Measurements from ENCODE around the gene EEF1G.
"Not testable (repeated sequence)": the region's sequence is repeated elsewhere in the genome, so short reads cannot be mapped to it uniquely, and the experiment has no call there.

Gene EEF1G

DNA sequence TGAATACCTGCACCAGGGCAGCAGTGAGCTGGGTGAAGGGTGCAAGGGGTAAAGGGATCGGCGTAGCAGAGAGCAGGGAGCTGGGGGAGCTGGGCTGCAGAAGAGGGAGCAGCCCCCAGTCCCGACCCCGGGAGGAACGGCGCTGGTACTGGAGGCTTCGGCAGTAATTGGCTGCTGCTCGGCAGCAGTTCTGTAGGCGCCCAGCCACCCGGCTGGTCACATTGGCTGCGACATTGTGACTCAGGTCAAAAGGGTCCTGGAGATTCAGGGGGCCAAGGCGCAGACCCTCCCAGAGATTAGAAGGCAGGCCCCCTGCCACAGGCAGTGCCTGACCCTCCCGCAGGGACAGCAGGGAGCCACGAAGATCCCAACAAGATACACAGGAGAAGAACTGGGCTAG lies 2.1 kb upstream of the EEF1G start:
- DNase-seq = no peak

DNA sequence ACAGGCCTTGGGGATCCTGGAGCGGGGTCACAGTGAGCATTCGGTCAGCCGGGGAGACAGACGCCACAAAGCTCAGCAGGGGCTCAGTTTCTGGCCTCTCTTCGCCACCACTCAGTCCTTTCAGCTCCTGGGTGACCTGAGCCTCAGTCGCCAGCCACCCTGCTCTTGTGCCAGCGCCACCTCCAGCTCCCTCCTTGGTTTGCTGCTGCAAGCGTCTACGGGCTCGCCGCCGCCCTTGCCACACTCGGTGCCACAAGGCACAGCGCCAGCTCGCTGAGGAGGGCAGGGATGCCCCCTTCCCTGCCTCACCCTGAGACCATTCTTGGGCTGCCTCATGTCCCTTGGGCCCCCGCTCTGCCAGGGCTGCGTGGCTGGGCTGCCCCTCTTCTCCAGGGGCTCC lies 1.5 kb upstream of the EEF1G start:
- no peak for DNase-seq

DNA sequence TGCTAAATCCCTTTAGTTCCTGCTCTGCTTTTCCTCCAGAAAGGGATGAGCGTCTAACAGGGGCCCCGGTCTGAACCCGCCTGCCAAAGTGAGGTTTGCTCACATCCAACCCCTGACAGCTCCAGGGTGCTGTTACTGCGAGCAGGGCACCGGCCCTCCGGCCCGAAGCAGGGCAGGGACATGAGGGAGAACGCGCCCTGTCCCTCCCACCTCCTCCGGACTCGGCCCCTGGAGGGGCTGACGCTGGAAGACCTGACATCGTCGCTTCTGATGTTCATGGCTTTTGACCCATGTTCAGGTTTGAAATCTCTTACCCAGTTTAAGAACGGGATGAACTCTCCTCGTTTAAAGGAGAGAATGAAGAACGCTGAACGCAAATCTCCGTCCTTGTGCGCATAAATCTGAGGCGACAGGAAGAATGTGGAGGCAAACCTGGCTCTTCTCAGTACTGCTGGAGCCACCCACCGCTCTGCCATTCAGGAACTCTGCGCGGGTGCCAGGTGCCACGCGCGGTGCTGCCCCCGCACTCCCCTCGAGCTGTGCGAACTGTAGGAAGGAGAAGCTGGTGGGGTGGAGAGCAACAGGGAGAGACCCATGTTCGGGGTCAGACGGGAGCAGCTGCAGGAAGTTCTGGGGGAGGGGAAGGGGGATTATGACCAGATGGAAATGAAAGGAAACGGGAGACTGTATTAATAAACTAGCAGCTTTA lies 826 bp upstream of the EEF1G start:
- DNase-seq = peak; percentile 47

- DNase-seq = peak; percentile 69
Observed at GRCh38 chr11:62573006-62573591, 592 bp downstream of the EEF1G start.

DNA sequence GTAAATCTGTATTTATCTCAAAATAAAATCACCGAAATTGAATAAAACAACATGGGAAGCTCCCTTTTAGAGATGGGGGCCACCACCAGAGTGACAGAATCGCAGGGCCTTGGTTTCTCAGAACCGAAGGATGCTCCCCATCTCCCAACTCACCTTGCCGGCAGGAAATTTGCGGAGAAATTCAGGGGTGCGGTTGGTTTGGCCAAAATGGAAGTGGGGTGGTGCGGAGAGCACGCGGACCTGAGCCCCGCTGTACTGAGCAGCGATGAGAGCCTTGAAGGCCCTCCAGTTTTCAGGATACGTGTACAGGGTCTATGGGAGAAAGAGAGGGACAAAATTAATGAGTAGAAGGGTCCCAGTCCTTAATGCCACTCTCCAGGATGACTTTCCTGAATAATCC lies 1.3 kb downstream of the EEF1G start:
- no peak for DNase-seq

DNA sequence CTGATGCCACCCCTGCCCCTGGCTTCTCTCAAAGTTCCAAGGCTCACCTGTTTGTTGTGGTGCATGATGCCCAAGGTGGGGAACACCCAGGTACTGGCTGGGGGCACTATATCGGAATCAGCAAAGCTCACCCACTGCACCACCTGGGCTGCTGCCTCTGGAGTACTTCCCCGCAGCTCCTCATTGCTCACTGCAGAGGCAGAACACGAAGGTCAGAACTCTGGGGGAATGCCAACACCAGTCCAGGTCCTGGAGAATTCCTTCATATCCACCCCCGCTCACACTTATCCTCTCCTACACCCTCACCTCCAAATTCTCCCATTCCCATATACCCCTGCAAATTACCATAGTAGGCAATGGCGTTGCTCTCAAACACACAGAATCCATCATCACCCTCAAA lies 2.2 kb downstream of the EEF1G start:
- not testable (repeated sequence) for DNase-seq

GRCh38 chr11:62570903-62571302 lies 2.8 kb downstream of the EEF1G start:
- not testable (repeated sequence) for DNase-seq

- no peak for DNase-seq
Observed at GRCh38 chr11:62569611-62570010, 4.1 kb downstream of the EEF1G start.

GRCh38 chr11:62567018-62567633 lies 6.6 kb downstream of the EEF1G start:
- DNase-seq = no peak

DNA sequence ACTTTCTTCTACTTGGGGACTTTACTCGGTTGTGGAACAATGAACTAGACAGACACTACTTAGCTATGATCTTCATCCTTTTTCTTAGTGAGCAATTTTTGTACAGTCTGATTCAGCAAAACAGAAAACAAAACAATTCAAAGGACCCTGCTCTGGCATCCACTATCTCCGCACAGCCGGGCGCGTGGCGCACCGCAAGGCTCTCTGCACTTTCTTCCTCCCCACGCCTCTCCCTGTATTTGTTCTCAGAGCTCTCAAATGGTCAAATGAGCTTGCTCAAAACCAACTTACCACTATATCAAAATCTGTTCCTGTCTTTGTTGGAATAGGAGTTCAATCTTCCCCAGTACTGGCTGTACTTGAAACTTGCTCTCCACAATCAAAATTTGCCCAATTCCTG lies 7.4 kb downstream of the EEF1G start:
- DNase-seq = no peak

DNA sequence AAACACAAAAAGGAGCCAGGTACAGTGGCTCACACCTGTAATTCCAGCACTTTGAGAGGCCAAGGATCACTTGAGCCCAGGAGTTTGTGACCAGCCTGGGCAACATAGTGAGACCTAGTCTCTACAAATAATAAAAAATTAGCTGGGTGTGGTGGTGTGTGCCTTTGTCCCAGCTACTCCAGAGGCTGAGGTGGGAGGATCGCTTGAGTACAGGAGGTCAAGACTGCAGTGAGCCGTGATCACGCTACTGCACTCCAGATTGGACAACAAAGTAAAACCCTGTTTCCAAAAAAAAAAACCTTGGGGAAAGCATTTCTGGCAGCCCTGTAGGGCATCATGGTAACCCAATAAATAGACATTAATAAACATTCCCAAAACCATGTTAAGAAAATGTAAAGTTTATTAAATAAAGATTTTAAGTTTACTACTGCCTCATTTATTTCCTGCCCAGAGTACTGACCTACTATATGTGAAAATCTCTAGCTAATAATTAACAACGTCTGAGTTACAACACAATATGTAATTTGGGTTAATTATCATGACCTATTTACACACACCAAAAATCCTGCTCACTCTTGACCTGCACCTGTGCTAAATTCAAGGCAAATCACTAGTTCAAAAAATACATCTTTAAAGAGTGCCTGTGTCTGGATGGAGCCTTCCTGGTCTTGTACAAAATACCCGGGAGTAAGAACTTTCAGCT lies 8.4 kb downstream of the EEF1G start:
- no peak for DNase-seq

DNA sequence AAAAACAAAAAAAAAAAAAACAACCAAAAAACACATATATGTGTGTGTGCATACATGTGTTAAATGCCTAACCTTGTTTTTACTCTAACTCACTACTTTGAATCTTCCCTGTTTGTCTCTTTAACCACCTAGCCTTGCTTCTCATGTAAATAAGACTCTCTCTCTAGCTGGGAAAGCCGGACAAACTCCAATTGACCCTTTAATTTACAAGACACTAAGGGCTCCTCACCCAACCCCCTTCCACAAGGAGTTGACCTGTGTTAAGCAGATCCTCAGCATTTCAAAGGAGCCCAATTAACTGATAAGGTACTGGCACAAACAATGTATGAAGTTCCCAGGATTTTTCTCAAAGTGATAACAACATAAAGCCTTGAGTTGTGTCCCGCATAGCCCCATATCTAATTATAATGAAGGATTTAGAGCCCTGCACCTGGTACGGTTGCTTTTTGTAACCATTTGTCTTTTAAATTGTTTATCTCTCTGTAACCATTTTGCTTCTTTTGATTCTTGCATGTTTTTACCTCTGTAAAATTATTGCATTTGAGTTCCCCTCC lies 11.9 kb downstream of the EEF1G start:
- not testable (repeated sequence) for DNase-seq

- DNase-seq = peak; percentile 88
Observed at GRCh38 chr11:62560566-62561103, 13.1 kb downstream of the EEF1G start.

- DNase-seq = not testable (repeated sequence)
Observed at GRCh38 chr11:62559626-62560025, 14.1 kb downstream of the EEF1G start.

DNA sequence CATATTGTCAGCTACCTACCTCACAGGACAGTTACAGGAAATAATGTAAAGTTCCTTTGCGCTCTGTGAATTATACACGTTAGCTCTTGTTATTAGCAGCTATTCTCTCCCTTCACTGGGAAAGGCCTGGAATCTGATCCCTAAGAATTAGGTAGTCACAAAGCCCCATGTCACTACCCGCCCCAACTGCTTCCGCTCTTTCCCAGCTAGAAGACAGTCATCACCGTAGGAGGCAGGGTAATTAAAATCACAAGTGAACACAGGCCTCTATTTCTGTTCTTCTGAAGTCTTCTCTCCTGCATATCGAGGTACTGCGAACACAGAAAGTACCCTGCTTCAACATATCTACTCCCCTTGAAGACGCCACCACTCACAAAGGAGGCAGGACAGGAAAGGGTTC lies 14.5 kb downstream of the EEF1G start:
- no peak for DNase-seq

DNA sequence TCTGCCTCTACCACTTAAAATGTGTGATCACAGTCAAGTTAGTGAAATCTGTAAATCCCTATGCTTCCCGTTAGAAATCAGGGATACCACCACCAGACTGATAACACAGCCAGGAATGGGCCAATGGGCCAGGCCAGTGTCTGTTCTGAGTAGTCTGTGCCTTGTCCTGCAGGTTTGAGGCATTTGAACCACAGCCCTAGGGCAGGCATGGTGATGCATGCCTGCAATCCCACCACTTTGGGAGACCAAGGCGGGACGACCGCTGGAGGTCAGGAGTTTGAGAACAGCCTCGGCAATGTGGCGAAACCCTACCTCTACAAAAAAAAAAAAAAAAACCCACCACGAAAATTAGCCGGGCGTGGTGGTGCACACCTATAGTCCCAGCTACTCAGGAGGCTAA lies 15.0 kb downstream of the EEF1G start:
- DNase-seq = no peak

DNA sequence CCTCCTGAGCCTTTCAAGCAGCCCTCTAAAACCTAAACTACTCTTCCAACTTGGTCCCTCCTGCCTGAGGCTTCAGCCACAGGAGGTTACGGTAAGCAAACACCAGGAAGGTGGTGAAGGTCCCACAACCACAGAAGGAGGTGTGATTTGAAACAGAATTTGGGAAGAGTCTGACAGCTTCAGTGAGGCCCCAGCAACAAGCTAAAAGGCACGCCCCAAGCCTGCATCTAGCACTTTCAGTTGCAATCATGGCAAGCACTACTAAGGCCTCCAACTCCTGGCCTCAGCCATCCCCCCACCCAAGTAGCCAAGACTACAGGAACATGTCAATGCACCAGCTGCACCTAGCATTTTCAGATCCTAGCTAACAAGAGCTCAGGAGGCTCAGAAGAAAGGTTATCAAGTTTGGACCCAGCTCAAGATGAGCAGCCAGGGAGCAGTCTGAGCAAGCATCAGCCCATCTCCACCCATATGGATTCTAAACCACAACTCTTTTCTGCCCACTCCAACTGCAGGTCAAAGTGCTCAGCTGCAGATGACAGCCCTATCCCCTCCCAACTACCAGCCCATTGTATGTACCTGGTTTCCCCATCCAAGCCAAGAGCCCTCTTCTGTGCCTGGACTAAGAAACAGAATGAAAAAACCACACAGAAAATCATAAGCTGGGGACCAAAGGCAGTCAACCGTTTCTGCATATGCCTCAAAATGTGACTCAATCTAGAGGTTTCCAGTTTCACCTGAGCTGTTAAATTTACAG lies 16.6 kb downstream of the EEF1G start:
- peak; percentile 94 for DNase-seq

DNA sequence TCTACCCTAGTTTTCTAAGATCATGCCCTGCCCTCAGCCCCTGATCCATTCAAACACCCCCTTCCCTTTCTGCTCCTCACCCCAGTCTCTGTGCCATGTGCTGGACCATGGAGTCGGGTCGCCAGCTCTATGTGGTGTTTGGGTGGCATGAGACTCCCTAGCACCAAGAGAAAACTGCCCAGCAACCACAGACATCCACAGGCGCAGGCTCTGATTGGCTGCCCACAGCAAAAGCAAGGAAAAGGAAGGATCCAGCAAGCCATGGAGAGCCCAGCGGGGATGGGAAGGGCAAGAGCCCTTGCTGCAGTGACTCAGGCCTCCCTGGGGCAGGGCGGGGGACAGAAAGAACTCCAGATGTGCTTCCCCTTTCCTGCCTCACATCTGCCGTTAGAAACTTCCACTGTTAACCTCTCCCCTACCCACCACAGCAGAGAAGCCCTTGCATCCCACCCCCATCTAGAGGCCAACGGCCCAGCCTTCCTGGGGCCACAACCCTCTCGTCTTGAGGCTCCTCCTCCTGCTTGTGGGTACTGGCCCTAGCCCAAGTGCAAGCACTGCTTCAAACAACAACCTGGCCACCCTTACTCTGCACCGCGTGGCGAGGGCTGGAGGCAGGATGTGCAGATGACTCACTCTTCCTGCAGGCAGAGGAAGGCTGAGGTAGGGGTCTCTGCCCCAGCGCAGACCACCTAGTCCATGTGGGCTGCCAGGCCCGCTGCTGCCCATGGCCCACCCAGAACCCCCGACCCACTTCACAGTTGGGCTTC lies 17.4 kb downstream of the EEF1G start:
- peak; percentile 99 for DNase-seq

DNA sequence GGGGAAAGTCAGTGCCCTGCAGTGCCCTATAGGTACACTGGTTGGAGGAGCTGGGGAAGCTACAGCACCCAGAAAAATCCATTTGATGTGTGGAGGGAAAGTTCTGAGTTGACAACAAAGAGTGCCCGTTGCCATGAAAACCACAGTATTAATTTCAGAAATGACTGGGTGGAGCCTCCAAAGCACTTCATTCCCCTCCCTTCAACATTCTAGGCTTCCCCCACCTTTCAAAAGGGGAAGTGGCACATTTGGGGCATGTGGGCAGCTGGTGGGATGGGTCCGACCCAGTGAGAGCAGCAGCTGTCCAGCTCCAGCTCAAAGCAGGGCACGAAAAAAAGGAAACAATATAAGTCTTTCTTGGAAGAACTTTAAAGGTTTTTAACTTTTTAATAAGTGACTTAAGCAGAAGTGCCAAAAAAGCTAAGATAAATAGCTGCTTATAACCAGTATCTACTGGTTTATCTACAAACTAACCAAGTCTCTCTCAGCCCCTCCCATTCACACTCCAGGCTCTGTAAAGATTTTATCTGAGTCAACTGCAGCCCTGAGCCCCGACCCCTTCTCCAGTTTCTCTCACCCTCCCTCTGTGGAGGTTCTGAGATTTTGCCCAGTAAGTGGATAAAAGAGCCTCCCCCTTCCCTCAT lies 18.1 kb downstream of the EEF1G start:
- DNase-seq = peak; percentile 97

GRCh38 chr11:62554387-62555167 lies 19.1 kb downstream of the EEF1G start:
- DNase-seq = peak; percentile 80
